Sigmoid colon (tissue), 7 donors: ENCODE data around the gene KCP. TPM values are rescaled to one million over a fixed set of nuclear protein-coding genes. Genes with fewer than 3 reads are reported as not detected.
A peak's percentile ranks its signal among the peaks of the same experiment; 100 is the strongest.

Experiments
- DNase-seq: peaks from one replicate; pipeline ENCODE4 v3.0.0-alpha.2; 2019
- H3K27ac ChIP-seq, 4 donors: fragments of 200-600 bp; sonication (generic); one replicate each; pipeline ENCODE4 v1.5.1; 2016 to 2019; ENCODE audit warnings: mild to moderate bottlenecking in 1 of 4
- H3K27me3 ChIP-seq, 3 donors: fragments of 200-600 bp; sonication (generic); one replicate each; pipeline ENCODE4 v1.5.1; 2019; ENCODE audit warnings: mild to moderate bottlenecking in 1 of 3
- H3K36me3 ChIP-seq, 4 donors: fragments of 200-600 bp; sonication (generic); one replicate each; pipeline ENCODE4 v1.5.1; 2016 to 2019
- H3K4me1 ChIP-seq, 4 donors: fragments of 200-600 bp; sonication (generic); one replicate each; pipeline ENCODE4 v1.5.1; 2017 to 2019
- H3K4me3 ChIP-seq, 4 donors: fragments of 200-600 bp; sonication (generic); one replicate each; pipeline ENCODE4 v1.5.1; 2017 to 2019; ENCODE audit warnings: mild to moderate bottlenecking in 2 of 4, moderate library complexity in 1 of 4
- H3K9me3 ChIP-seq, 4 donors: fragments of 200-600 bp in 3 of 4; sonication (generic) in 3 of 4; one replicate each; pipeline versions ENCODE4 v1.5.1 to v1.6.1; 2013 to 2019
- EP300 ChIP-seq, 4 donors: sonication (generic); formaldehyde crosslinking; IDR thresholded peaks; one replicate each; pipeline ENCODE4 v1.6.1; 2017; ENCODE audit warnings: antibody characterized with exemption in 4 of 4
- POLR2A ChIP-seq, 2 donors: fragments of 450-650 bp; IDR thresholded peaks; one replicate each; pipeline ENCODE4 v1.6.1; 2016; ENCODE audit warnings: antibody characterized with exemption in 2 of 2, mild to moderate bottlenecking in 2 of 2, moderate library complexity in 2 of 2
- POLR2AphosphoS5 ChIP-seq, 4 donors: sonication (generic); formaldehyde crosslinking; IDR thresholded peaks; one replicate each; pipeline ENCODE4 v1.6.1; 2017; ENCODE audit warnings: antibody characterized with exemption in 4 of 4
- WGBS, 2 donors: extraction: QIAGEN DNeasy Blood & Tissue Kit; methylation state at CpG; one replicate each; pipeline ENCODE4 v1.1.7; 2013; 5-methylcytosine and 5-hydroxymethylcytosine counted together
- intact Hi-C: fragments of 100-400 bp; cut with DNase I; formaldehyde crosslinking; loops from one replicate; pipeline ENCODE4 v1.15.1; 2023
- polyA plus RNA-seq, 3 donors: library from polyadenylated mRNA; stranded (reverse); fragments of 200-250 nt; gene quantifications; one replicate each; pipeline ENCODE4 v1.2.3, GENCODE V29; 2013
- total RNA-seq, 4 donors: library from RNA; depleted of rRNA; stranded (reverse); fragments of >200 nt; gene quantifications; one replicate each; pipeline ENCODE4 v1.1.0, GENCODE V29; 2016
- TF ChIP-seq, protein P1 (sequence below), 4 experiments: fragments of 450-650 bp in 3 of 4; fragments of 200-600 bp in 1 of 4; IDR thresholded peaks; one replicate each; pipeline ENCODE4 v1.5.1; 2016 to 2019; ENCODE audit warnings: antibody characterized with exemption in 4 of 4, mild to moderate bottlenecking in 3 of 4, moderate library complexity in 2 of 4
- donor health status: healthy with polysubstance abuse.
- donor health status: Bipolar disorder and iron deficiency.
- donor health status: healthy.

KCP gene
- total and polyA plus RNA-seq, 7 donors = 0.14 to 0.42 (median 0.32) TPM; not detected in 3

DNA sequence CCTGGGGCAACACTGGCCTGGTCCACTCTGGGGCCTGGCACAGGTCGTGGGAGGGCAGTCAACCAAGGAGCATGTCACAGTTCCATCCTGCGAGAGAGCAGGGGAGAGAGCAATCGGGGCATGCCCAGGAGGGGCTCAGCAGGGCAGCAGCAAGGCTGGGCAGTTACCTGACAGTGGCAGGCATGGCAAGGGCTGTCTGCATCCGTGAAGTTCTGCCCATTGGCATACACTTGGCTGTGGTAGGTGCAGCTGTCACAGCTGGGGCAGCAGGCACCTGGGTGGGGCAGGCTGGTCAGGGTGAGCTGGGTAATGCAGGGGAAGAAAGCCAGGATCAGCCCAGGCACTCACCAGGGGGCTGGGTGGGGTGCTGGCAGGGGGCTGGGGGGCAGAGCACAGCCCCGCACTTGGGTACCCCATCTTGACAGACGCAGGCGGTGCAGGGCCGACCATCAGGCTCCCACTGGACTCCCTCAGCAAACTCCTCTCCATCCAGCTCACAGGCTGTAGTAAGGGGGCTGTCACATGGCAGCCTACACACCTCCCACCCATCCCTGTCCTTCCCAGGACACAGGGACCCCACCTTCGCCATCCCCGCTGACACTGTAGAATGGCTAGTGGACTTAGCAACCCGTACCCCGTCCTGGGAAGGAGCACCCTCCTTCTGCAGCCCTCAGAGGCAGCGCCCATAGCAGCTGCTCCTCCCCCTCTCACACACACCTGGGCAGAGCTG lies 17.8 kb downstream of the KCP start:
- no peak overlapping the region for H3K4me3 ChIP-seq
- H3K36me3 ChIP-seq = no peaks in the 10 kb centered on the region
- intact Hi-C loops = no loop called here
- no peaks in the 10 kb centered on the region for H3K9me3 ChIP-seq
- TF ChIP-seq POLR2AphosphoS5 (IDR thresholded peaks at IDR 0.05) (no peak), EP300 (IDR thresholded peaks at IDR 0.05) (no peak), POLR2A (IDR thresholded peaks at IDR 0.05) (no peak)
- TF ChIP-seq, protein P1, sequence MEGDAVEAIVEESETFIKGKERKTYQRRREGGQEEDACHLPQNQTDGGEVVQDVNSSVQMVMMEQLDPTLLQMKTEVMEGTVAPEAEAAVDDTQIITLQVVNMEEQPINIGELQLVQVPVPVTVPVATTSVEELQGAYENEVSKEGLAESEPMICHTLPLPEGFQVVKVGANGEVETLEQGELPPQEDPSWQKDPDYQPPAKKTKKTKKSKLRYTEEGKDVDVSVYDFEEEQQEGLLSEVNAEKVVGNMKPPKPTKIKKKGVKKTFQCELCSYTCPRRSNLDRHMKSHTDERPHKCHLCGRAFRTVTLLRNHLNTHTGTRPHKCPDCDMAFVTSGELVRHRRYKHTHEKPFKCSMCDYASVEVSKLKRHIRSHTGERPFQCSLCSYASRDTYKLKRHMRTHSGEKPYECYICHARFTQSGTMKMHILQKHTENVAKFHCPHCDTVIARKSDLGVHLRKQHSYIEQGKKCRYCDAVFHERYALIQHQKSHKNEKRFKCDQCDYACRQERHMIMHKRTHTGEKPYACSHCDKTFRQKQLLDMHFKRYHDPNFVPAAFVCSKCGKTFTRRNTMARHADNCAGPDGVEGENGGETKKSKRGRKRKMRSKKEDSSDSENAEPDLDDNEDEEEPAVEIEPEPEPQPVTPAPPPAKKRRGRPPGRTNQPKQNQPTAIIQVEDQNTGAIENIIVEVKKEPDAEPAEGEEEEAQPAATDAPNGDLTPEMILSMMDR (IDR thresholded peaks at IDR 0.05) = no peak
- 35 to 83% methylated on average over 13 of the region's 13 CpGs for WGBS, 2 donors
- peaks cover 12 to 33% (median 19%) of the 10 kb centered on the region in 3 donors for H3K27me3 ChIP-seq
- peaks cover 0 to 10% (median 6%) of the 10 kb centered on the region in 4 donors for H3K4me1 ChIP-seq
- peak; percentile 56 for DNase-seq
- H3K27ac ChIP-seq = no peak overlapping the region

DNA sequence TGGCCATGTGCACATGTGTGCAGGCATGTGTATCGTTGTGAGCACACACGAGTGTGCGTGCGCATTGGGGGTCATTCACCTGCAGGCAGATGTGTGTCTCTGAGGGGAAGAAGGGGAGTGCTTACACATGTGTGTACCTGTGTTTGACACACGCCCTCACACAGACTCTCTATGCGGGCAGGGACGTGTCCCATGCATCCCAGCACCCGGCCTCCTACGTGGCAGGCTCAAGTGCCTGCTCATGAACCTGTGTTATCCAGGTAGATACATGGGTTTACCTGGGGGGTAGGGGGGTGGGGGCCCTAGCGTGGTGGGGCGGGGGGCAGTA lies 18.6 kb downstream of the KCP start:
- no peaks in the 10 kb centered on the region for H3K9me3 ChIP-seq
- DNase-seq = peak; percentile 53
- intact Hi-C loops = no loop called here
- H3K4me3 ChIP-seq = no peak overlapping the region
- H3K4me1 ChIP-seq = peaks cover 0 to 10% (median 6%) of the 10 kb centered on the region in 4 donors
- H3K36me3 ChIP-seq = no peaks in the 10 kb centered on the region
- TF ChIP-seq POLR2A (IDR thresholded peaks at IDR 0.05) = no peak
- TF ChIP-seq EP300 (IDR thresholded peaks at IDR 0.05) = no peak
- TF ChIP-seq, protein P1 (IDR thresholded peaks at IDR 0.05) = no peak
- no peak for TF ChIP-seq POLR2AphosphoS5 (IDR thresholded peaks at IDR 0.05)
- H3K27ac ChIP-seq = no peak overlapping the region
- 63 to 87% methylated on average over 11 of the region's 11 CpGs for WGBS, 2 donors
- H3K27me3 ChIP-seq = peaks cover 12 to 33% (median 19%) of the 10 kb centered on the region in 3 donors

DNA sequence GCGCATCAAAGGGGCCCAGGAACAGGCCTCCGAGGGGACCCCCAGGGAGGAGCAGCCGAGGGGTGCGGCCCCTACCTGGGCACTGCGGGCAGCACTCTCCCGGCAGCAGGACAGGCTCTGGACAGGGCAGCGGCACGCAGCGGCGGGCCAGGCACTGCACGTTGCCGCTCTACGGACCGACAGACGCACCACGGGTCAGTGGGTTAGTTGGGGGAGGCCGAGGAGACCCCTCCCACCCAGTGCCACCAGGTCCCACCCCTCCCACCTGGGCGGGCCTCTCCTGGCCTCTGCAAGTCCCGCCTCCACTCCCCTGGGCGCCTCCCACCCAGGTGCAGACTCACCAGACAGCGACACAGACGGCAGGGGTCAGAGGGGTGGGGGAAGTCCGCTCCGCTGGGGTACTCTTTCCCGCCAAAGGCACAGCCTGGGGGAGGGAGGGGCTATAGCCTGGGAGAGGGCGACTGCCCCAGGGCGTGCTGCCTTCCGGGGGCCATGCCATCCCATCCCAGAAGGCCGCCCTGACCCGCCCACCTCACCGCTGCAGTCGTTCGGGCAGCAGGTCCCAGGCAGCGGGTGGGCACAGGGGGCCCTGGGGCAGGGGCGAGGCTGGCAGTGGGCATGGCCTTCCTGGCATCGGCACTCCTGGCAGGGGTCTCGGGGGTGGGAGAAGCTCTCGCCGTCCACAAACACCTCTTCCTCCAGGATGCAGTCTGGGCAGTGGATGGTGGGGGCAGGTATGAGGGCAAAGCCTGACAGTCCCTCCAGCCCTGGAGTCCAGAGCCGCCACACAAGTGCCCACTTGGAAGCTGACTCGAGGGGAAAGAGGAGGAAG lies 19.2 kb downstream of the KCP start:
- intact Hi-C loops = no loop called here
- Histone ChIP-seq H3K9me3 (no peaks in the 10 kb centered on the region), H3K36me3 (no peaks in the 10 kb centered on the region), H3K4me3 (peak overlapping the region in 3 of 4 donors; percentile 25 to 31 (median 31)), H3K27me3 (peaks cover 12 to 38% (median 19%) of the 10 kb centered on the region in 3 donors), H3K4me1 (peaks cover 0 to 10% (median 6%) of the 10 kb centered on the region in 4 donors), H3K27ac (no peak overlapping the region)
- no peak for TF ChIP-seq POLR2A (IDR thresholded peaks at IDR 0.05)
- WGBS, 2 donors = 21 to 38% methylated on average over 41 of the region's 41 CpGs
- DNase-seq = peak; percentile 63

DNA sequence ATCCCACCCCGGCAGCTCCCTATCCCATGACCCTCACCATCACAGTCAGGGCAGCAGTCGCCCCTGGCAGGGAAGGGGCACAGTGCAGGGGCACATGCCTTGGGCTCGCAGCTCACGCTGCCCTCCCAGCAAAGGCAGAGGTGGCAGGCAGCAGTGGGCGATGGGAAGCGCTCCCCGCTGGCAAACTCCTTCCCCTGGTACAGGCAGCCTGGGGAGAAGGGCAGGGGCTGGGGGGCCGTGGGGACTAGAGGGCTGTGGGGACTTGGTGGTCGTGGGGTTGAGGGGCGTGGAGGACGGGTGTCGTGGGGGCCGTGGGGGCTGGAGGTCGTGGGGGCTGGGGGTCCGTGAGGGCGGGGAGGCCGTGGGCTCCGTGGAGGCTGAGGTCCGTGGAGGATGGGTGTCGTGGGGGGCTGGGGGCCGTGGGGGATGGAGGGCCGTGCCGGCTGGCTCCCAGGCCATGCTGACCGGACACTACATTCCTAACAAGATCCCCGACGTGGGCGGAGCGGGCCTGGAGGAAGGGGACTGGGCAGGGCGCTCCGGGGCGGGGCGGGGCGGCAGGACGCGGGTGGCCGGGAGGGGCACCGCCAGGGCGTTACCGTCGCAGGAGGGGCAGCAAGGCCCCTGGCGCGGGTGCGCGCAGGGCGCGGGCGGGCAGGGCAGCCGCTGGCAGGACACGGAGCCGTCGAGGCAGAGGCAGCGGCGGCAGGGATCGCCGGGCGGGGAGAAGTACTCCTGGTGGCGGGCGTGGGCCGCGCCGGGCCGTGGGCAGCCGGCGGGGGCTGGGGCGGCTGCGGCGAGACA lies 20.0 kb downstream of the KCP start:
- no peaks in the 10 kb centered on the region for H3K36me3 ChIP-seq
- no peak overlapping the region for H3K27ac ChIP-seq
- peak; percentile 67 for DNase-seq
- intact Hi-C loops = no loop called here
- peak overlapping the region in 3 of 4 donors; percentile 25 to 31 (median 31) for H3K4me3 ChIP-seq
- WGBS, 2 donors = 16 to 24% methylated on average over 67 of the region's 67 CpGs
- peaks cover 0 to 10% (median 6%) of the 10 kb centered on the region in 4 donors for H3K4me1 ChIP-seq
- no peaks in the 10 kb centered on the region for H3K9me3 ChIP-seq
- TF ChIP-seq EP300 (IDR thresholded peaks at IDR 0.05) = no peak
- TF ChIP-seq POLR2A (IDR thresholded peaks at IDR 0.05) = no peak
- TF ChIP-seq, protein P1 (IDR thresholded peaks at IDR 0.05) = no peak
- TF ChIP-seq POLR2AphosphoS5 (IDR thresholded peaks at IDR 0.05) = no peak
- H3K27me3 ChIP-seq = peaks cover 12 to 38% (median 19%) of the 10 kb centered on the region in 3 donors
